HG03139 (cell line): ENCODE measurements around the gene PRICKLE1.

Experiments used
- ATAC-seq: cut with Tn5 transposase; IDR thresholded peaks from one replicate; pipeline ENCODE4 v1.9.1; 2021; ENCODE audit not compliant: unreplicated experiment

PRICKLE1 gene

DNA sequence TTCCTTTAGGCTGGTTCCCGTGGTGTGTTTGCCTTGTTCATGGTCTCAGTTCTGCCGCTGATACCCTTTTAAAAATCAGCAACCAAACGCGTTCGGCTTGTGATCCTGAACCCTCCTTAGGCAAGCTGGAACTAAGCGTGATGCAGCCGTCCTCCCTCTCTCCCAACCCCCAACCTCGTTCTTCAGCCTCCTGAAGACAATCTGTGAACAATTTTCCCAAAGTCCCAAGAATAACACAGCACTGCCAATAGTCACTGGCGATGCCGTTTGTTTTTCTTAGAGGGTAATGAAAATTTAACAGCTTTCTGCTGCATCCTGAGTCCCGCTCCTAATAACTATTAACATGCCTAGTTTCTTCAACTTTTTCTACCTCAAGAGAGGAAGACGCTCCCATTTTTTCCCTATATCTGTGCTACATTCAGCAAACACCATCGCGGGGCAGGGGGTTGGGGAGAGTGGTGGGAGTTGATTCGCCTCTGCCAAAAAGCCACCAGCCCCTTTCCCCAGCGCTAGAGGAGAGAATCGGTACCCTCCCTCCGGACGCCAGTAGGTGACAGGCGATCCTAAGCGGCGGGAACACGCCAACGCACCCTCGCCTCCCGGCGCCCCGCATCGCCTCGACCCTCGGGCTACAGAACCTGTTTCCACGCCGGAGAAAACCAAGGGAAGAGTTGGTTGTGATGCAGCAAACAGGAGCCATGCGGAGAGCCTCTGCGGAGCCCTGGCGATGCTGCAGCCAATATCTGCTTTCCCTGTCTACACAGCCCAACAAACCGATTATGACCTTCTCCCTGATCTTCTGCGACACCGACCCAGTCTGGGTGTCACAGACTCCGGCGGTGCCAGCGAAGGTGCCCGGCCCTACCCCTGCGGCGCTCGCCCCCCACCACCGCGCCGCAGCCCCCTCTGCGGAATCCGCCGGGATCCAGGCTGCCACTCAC is 752 bp downstream of the PRICKLE1 start:
- ATAC-seq, result peak; percentile 34

DNA sequence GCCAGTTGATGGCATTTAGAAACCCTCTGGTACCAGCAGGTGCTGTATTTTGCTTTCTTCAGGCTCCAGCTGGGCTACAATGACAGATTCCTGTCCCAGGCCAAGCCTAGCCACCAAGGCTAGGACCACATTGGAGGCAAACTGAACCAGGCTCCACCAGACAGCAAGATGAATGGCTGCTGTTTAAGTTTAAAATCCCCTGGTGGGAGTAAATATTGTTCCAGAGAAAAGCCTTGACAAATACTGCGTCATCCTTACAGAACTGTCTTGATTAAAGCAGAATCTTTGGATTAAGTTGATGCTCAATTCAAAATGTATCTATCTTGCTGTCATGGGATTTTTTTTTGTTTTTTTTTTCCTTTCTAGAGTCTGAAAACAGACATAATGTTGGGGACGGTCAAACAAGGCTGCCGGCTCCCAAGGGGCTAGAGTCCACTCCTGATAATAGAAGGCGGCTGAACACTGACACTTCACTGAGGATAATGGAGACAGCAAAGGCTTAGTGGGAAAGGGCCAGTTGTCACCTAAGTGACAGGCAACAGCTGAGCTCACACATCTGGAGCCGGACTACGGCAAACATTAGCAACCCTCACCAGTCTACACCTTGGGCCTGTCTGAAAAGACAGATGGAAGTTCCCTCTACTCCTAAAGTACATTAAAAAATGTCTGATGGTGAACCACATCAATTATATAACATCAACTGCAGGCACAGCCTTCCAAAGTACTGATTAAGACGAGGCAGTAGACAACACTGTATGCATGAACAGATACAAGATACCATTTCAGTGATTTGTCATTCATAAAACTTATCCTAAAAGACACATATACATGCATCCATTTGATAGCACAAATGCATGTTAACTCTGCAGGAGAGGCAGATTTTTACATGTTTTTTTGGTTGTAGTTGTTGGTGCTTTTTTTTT is 1.7 kb downstream of the PRICKLE1 start:
- ATAC-seq, result no peak

DNA sequence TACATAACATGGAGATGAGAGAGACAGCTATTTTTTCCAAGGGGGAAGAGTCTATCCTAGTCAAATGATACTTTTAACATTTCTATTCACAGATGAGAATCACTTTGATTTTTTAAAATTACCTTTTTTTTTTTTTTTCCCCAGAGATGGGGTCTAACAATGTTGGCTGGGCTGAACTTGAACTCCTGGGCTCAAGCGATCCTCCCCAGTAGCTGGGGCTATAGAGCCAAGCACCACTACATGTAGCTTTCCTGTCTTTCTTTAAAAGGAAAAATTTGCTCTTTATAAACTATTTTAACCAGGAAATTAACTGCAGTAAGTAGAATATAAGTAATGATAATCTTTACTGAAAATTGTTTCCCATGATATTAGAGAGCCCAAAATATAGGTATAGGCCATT is 3.3 kb downstream of the PRICKLE1 start:
- ATAC-seq, result no peak

DNA sequence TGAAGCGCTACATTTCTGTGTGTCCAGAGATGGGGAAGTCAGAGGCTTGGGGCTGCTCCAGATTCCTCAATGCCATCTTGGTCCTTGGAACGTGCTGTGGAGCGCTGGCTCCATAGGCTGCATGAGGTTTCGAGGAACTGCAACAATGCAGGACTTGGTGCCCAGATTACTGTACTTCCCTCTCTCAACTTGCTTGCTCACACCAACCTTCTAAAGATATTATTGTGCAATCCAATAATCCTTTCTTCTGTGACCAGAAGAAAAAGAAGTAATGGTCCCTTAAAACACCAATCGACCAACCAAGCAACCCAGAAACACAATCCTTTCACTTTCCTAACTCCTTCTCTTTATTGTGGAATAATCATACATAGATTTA is 3.7 kb downstream of the PRICKLE1 start:
- ATAC-seq, result no peak

DNA sequence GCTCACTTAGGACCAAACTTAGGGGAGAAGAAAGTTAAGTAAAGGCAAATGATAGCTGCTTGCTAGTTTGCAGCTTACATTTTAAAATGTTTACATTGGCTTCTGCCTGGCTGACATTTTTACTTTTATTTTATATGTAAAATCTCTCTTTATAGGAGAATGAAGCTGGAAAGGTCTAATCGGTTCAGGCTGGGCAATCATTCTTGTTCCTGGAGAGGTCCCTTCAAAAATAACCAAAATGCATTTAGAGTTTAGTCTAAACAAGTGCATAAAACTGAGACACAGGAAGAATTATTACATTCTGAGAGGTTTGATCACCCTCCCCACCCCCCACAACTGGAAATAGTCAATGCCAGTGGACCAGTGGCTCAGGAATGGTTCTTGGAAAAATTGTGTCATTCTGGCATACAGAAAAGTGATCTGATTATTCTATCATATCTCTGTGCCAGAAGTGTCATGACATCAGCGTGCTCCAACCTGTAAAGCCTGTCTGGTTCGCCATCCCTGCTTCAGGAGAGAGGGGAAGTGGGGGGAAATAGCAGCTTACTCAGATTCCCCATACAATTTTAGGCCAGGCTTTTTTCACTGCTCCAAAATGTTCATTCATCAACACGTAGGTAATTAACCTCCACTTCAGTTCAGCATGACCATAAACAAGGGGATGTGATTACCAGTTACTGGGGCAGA is 4.2 kb downstream of the PRICKLE1 start:
- no peak for ATAC-seq

DNA sequence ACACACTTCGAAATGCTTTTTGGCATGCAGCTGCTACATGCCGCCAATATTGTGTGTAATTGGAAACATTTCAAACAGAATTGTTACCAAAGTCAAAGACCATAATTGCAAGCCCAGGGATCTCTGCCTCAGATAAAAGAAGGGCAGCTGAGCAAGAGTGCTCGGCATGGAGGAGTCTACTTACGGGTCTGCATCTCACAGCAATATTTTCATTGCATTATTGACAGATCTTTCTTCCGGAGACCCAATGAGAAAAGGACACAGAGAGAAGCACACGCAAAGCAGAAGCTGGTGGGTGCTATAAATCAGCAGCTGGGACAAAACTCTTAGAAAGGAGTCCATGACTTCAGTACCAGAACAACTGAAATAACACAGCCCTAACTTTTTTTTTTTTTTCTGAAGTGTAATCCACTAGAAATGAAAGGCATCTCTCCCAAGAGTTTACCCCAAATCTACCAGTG is 4.9 kb downstream of the PRICKLE1 start:
- no peak for ATAC-seq

DNA sequence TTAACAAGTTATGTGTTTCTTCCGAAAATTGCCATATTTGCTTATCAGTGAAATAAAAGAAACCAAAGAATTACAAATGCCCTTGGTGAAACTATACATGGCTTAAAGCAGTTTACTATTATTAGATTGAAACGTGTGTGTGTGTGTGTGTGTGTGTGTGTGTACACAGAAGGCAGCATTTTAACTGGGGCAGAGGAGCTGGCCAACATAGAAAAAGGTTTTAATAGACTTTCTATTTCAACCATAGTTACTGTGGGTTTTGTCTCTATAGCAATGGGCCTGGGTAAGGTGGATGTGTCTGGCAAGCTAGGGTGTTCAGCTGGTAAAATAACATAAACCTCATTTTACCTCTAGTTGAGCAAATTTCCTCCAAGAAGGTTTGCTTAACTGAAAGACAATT is 6.5 kb downstream of the PRICKLE1 start:
- ATAC-seq, result no peak

DNA sequence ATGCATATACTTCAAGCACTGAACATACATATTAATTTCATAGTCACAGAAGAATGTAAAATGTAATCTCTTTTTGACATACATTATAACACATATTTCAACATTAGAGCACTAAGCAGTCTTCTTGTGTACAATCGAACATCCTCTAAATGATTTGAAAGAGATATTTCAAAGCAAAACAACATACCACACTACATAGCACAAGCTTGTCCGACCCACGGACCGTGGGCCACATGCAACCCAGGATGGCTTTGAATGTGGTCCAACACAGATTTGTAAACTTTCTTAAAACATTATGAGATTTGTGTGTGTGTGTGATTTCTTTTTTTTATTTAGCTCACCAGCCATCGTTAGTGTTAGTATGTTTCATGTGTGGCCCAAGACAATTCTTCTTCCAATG is 7.0 kb downstream of the PRICKLE1 start:
- no peak for ATAC-seq

DNA sequence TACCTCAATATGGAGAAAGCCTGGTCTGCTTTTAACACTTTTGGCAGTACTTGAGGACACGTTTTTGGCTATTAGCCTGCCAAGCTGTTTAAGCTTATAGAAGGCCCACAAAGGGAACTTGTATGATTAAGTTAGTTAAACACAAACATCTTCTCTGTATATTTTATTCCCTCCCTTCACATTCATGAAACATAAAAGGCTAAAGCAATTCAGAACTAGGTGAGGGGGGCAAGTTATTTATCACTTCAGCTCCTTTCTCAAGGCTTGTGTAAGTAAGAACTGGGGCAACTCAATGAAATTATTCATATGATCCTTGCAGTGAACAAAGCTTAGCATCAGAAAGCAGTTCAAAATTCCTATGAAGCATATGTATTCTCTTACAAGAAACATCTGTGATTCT is 7.5 kb downstream of the PRICKLE1 start:
- no peak for ATAC-seq

DNA sequence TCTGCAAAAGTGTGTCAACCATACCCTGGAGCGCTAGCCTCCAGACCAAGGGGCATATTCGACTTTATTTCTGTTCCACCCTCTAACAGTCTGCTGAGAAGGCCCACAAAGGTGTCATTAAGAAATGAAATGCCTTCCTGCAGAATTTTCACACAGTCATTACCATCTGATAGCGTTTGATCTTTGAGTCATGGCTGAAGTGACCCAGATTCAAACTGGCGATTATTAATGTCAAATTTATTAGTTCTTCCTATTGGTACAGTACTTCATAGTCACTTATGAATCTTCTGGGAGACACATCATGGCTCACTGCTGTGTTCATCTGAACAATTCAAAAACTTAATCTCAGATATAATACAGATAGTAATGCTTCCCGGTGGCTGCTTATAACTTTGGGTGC is 13.2 kb downstream of the PRICKLE1 start:
- no peak for ATAC-seq

DNA sequence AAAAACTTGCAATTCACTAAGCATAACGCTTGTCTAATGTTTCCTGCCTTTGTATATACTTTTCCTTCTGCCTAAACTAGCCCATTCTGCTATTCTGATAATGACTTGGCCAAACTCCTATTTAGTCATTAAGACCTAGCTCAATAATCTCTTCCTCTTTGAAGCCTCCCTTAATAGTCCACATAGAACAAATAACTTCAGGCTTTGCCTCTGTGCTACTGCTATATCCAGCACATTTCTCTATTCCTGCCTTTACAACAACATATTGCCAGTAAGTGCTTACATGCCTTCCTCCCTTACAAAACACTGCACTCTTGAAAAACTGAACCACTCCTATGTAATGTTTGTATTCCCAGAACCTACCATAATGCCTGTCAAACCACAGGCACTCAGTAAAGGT is 13.8 kb downstream of the PRICKLE1 start:
- ATAC-seq, result no peak

DNA sequence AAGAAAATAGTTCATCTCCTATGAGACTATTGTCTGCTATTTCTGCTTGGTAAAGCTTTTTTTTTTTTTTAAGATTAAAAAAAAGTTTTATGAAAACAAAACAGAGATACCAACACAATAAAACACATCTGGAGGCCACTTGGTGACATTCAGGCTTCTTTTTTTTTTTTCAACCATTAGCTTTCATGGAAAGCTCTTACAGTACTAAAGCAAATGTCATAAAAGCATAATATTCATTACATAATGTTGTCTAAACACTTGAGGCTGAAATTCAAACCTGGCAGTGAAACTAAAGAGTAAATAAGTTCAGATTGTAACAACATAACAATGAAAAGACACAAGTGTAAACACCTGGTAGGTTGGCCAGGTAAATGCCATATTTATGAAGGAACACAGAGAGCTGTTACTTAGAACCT is 14.7 kb downstream of the PRICKLE1 start:
- no peak for ATAC-seq

DNA sequence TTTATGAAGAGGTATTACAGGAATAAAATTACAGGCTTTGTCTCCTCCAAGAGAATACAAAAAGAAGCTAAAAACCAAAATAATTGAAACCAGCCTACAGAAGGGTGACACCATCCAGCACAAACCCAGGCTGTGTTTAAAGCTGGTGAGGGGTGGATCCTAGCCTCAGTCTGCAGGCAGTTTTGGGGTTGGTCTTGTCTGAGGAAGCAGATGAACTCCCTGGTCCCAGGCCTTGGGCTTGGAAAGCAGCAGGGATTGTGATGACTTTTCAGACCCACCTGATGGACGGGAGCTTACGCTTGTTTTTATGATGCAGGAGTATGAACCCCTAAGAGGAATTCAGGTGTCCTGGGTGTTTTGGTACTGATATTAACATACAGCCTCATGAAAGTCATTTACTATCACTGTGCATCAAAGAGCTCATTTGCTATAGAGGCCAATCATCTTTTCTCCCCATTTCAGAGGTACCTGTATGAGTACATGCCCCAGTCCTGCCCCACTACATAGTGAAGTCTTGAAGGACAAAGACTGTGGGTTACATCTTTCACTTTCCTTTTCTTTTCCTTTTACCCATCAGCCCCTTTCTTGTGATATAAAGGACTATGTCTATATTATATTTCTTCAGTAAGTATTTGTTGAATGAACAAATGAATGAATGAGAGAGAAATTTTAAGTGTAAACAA is 18.1 kb downstream of the PRICKLE1 start:
- no peak for ATAC-seq

DNA sequence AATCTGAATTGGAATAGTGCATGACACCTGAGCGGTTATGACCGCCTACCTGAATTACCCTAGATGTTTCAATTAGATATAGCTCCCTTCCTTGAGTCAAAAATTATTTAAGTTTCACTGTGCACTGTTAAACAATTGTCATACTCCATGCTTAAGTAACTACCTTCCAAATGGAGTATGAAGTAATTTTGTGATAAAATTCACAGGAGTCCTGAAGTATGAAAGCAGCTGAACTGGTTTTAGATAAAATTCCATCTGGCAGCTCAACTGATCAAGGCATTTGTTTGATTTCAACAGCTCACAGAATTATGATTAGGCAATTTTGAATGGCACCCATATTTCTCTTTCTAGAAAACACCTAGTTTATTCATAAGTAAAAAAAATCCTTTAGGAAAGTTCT is 19.5 kb downstream of the PRICKLE1 start:
- no peak for ATAC-seq

DNA sequence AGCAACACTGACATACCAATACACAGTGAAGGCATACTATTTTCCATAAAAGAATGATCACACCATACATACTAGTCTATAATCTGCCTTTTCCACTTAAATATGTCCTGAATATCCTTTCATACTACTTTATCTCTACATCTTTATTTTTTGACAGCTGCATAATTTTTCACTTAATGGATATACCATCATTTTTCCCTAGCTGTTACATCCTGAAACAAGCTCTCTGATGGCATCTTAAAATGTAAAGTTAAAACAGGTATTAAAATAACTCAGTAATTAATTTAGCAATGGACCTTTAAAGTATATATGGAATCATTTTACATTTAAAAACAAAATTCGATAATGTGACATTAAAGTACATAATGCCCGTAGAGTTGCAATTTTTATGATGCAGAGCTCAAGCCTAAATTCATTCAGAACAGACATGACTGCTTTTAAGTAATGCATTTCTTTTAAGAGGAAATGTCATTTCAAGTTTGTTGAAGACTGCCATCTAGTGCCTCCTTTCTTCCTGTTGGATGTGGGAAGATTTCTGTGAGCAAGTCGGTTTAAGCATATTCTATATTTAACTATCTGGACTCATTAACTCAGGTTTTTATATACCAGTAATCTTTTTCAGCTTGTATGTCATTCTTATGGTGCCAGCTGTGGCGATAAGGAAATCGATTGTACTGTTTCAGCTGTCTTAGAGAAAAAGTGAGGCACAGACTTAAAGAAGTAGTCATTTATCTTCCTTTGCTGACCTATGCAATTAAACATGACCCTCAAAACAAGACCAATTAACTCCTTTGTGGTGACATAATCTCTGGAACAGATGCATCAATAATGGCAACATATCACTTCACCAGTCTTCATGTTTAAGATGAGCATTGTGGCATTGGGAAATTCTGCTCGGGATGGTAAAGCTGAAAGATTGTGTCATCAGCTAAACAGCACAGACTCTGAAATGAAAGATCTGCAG is 20.3 kb downstream of the PRICKLE1 start:
- peak; percentile 81 for ATAC-seq

DNA sequence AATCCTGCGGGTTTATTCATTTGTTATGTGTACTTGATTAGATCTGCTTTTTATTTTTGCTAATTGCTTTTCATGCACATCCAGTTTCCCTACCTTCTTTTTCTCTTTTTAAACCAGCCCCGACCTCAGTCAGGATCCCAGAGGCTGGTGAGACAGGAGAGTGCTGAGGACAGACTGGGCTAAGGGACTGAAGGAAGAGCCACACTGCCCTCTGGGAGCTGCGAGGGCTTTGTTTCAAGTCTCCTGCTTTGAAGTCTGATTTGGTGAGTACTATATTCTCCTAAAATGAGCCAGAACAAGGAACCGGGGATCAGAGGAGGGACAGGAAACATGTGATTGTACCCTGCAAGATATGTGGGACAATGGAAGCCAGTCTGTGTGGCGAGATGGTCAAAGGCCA is 23.9 kb downstream of the PRICKLE1 start:
- no peak for ATAC-seq

DNA sequence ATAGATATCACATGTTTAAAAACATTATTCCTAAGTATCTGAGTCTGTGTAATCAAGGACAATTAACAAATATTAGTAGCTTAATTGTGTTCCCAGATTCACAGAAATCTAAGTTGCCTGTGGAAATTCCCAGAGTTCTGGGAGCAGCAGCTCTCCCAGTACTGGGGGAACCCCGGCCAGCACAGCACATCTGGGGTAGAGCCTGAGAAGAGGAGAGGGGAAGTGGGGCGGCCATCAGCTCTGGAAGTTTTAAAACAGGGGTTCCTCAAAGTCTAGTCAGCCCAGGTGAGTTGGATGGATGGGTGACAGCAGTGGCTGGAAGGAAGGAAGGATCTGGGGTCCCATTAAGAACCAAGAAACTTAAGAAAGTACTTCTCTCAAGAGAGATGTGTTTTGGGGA is 24.6 kb downstream of the PRICKLE1 start:
- no peak for ATAC-seq

DNA sequence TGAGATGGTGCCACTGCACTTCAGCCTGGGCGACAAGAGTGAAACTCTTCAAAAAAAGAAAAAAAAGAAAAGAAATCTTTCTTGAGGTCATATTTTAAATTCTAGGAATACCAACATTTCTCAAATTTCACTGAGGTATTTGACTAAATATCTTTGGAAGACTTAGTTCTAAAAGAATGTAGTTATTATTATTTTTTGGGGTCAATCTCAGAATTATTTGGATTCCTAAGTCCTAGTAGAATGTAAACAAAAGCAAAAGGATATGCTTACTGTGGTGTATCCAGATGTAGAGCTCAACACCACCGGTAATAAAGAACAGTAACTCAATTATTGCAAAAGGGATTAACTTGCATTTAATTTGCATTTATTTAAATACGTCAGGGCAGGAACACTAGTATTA is 25.0 kb downstream of the PRICKLE1 start:
- no peak for ATAC-seq

DNA sequence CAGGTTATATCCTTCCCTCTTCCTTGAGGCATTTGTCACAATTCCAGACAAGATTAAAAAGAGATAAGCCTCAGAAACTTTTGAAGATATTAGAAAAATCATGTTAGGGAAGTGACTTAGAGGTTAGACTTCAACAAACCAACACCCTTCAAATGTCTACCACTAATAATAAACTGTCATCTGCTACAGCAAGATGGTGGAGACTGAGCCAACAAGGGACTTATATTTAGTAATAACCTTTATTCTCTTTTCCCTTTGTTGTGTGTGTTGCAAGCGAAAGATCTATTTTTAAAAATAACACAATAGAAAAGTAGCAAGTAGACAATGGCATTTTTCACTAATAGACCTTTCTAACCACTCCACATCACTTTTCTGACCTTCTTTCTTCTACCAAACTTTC is 28.6 kb downstream of the PRICKLE1 start:
- ATAC-seq, result no peak
